Measurements from ENCODE around the gene TBC1D3I.
"Not testable (repeated sequence)": the region's sequence is repeated elsewhere in the genome, so short reads cannot be mapped to it uniquely, and the experiment has no call there.

DNA sequence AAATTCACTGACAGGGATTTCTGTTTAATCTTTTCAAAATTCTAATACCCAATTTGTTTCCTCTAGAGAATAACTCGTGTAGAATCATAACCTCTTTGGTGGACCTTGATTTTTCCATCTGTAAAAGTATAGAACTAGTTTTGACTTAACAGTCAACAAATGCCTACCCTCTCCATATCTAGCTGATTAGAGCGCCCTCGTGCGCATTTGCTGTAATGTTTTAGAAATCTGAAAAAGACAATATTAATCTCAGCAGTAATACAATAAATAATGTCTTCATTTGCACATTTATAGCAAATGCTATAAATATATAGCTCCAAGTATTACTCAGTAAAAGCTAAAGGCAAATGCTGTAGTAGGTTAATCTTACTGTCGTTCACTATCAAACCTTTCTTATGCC, 34.7 kb downstream of the TBC1D3I start:
- TF ChIP-seq, protein P1, sequence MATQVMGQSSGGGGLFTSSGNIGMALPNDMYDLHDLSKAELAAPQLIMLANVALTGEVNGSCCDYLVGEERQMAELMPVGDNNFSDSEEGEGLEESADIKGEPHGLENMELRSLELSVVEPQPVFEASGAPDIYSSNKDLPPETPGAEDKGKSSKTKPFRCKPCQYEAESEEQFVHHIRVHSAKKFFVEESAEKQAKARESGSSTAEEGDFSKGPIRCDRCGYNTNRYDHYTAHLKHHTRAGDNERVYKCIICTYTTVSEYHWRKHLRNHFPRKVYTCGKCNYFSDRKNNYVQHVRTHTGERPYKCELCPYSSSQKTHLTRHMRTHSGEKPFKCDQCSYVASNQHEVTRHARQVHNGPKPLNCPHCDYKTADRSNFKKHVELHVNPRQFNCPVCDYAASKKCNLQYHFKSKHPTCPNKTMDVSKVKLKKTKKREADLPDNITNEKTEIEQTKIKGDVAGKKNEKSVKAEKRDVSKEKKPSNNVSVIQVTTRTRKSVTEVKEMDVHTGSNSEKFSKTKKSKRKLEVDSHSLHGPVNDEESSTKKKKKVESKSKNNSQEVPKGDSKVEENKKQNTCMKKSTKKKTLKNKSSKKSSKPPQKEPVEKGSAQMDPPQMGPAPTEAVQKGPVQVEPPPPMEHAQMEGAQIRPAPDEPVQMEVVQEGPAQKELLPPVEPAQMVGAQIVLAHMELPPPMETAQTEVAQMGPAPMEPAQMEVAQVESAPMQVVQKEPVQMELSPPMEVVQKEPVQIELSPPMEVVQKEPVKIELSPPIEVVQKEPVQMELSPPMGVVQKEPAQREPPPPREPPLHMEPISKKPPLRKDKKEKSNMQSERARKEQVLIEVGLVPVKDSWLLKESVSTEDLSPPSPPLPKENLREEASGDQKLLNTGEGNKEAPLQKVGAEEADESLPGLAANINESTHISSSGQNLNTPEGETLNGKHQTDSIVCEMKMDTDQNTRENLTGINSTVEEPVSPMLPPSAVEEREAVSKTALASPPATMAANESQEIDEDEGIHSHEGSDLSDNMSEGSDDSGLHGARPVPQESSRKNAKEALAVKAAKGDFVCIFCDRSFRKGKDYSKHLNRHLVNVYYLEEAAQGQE (IDR thresholded peaks at IDR 0.05; ENCODE audit: insufficient replicate concordance, low read depth) = not testable (repeated sequence)
- TF ChIP-seq, protein P2, sequence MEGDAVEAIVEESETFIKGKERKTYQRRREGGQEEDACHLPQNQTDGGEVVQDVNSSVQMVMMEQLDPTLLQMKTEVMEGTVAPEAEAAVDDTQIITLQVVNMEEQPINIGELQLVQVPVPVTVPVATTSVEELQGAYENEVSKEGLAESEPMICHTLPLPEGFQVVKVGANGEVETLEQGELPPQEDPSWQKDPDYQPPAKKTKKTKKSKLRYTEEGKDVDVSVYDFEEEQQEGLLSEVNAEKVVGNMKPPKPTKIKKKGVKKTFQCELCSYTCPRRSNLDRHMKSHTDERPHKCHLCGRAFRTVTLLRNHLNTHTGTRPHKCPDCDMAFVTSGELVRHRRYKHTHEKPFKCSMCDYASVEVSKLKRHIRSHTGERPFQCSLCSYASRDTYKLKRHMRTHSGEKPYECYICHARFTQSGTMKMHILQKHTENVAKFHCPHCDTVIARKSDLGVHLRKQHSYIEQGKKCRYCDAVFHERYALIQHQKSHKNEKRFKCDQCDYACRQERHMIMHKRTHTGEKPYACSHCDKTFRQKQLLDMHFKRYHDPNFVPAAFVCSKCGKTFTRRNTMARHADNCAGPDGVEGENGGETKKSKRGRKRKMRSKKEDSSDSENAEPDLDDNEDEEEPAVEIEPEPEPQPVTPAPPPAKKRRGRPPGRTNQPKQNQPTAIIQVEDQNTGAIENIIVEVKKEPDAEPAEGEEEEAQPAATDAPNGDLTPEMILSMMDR (IDR thresholded peaks at IDR 0.05; ENCODE audit: insufficient read depth, low read length) = not testable (repeated sequence)
- not testable (repeated sequence) for TF ChIP-seq POLR2AphosphoS5 (IDR thresholded peaks at IDR 0.05; ENCODE audit: low read depth)

Measured in HL-60 (cell line).